Skeletal muscle cell (primary cell): ENCODE measurements around the gene RNF225.

Experiments used
- DNase-seq: peaks from one replicate; pipeline ENCODE4 v3.0.0-alpha.2; 2010; ENCODE audit warnings: low read depth
- H3K4me3 ChIP-seq: 2 replicates; pipeline ENCODE4 v1.5.1; 2011; ENCODE audit warnings: low read depth, mild to moderate bottlenecking, control low read depth, low read length, moderate library complexity

Gene RNF225

DNA sequence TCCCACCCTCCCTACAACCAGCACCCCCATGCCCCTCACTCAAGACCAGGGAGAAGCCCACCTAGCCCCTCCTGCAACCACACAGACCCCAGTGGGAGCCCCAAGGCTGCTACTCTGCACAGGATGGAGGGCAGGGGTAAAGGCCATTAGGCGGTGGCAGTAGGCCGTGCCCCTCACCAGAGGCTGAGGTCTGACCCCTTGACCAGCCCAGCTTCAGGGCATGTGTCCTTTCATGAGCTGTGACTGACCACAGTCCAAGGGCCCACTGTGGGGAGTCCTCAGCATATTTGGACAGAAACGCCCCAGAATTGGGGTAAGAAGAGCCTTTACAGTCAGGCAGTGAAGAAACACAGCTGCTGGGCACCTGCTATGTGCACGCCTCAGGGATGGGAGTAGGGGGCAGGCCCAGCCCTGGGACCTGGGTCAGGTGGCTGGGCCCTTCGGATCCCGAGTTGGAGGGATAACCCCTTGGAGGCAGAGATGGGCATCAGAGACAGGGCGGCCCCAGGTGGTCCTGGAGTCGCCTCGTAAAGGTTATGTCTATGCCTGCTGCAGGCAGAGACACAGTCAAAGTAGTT lies 10.1 kb upstream of the RNF225 start:
- DNase-seq: no peak
- peak overlapping the region; percentile 58 for H3K4me3 ChIP-seq

- DNase-seq: no peak
These were observed 9.4 kb upstream of the RNF225 start for GRCh38 chr19:58385891-58386575.

GRCh38 chr19:58386576-58387337 lies 8.7 kb upstream of the RNF225 start, which contains the start of gene RPS5:
RPS5 (plus strand) TSS chr19:58387269; CDS start chr19:58388138, 869 bp downstream.
- H3K4me3 ChIP-seq: peak within 1 kb of the TSS; percentile 58
- DNase-seq: peak; percentile 96

More at GRCh38 chr19:58385891-58386575, 9.4 kb upstream of the RNF225 start:
- H3K4me3 ChIP-seq: peak overlapping the region; percentile 58

DNA sequence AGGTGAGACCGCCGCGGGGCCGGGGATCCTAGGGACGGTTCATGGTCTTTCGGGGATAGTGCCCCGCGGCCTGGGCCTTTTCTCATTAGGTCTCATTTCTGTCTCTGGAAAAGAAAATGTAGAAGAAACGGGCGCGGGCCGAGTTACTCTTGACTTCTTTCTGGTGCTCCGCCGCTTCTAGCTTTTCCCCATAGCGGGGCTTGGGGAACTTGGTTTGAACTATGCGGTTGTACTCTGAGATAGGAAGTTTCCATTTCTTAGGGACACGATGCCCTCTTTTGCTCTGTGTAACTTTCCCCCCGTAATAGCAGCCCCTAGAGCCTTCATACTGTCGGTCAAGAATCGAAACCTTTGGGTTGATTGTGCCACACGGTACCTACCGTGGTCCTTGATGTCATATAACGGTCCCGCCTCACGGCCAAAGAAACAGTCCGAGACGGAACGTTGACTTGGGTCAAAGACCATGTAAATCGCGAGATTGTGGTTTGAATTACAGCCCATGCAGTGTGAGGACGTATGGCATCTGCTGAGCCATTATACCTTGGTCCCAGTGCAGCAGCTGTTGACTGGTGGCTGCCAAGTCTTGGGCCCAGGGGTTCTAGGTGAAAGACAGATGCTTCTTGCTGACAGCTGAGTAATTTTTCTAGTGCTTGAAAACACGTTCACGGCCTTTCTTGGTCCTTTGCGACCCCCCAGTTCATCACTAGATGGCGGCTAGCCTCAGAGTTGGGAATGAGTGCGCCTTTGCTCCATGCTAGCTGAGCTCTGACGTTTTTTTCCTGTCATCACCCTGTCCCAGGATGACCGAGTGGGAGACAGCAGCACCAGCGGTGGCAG lies 7.9 kb upstream of the RNF225 start:
- H3K4me3 ChIP-seq: peak overlapping the region; percentile 58
- no peak for DNase-seq

- H3K4me3 ChIP-seq: peak overlapping the region; percentile 58
- DNase-seq: no peak
These were observed 7.3 kb upstream of the RNF225 start for GRCh38 chr19:58388175-58388526.

DNA sequence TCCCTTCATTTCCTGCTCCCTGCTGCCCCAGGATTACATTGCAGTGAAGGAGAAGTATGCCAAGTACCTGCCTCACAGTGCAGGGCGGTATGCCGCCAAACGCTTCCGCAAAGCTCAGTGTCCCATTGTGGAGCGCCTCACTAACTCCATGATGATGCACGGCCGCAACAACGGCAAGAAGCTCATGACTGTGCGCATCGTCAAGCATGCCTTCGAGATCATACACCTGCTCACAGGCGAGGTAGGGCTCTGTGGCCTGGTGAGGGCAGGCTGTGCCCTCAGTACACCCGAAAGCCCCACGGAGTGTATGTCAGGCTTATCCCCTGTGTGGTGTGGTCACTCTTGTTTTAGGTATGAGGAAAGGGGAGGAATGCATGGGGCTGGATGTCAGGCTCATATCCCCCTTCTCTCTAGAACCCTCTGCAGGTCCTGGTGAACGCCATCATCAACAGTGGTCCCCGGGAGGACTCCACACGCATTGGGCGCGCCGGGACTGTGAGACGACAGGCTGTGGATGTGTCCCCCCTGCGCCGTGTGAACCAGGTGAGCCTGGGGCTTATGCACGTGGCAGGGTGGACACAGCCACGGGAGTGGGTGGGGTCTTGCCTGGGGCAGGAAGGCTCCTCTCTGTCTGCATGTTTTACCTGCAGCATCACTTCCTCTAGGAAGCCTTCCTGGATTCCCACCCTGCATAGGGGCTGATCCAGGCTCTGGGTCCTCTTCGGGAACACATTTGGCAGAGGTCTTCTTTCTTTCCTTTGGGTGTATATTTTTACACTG lies 2.3 kb upstream of the RNF225 start:
- H3K4me3 ChIP-seq: no peak overlapping the region
- no peak for DNase-seq

DNA sequence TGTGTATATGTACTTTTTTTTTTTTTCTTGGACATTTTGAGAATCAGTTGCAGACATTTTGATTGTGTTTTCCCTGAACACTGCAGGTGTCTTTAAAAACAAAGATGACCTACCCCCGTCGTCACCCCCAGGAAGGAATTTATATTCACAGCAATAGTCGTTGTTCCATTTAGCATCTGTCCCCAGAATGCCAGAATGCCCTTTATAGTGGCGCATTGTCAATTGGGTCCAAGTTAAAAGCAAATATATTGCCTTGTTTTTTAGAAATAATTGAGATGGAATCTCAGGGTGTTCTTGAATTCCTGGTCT lies 1.8 kb upstream of the RNF225 start:
- no peak overlapping the region for H3K4me3 ChIP-seq
- no peak for DNase-seq

GRCh38 chr19:58394821-58395219 lies 636 bp upstream of the RNF225 start:
- DNase-seq: no peak
- no peak overlapping the region for H3K4me3 ChIP-seq

DNA sequence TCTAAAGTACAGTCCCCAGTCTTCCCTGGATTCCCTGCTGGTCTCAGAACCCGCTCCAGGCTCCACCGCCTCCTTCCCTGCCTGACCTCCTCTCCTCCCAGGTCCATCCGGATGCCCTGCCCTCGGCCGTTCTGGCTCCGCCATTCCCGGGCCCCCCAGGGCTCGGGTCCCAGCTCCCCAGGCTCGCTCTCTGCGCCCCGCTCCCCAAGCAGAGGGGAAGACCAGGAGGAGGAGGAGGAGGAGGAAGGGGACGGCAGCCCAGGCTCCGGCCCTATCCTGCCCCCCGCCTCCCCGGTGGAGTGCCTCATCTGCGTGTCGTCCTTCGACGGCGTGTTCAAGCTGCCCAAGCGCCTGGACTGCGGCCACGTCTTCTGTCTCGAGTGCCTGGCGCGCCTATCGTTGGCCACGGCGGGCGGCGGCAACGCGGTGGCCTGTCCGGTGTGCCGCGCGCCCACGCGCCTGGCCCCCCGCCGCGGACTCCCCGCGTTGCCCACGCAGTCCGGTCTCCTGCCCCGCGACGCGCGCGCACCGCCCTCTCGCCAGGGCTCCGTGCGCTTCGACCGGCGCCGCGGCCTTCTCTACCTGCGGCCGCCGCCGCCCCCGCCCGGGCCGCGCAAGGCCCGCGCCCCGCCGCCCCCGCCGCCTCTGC lies 647 bp downstream of the RNF225 start:
- peak overlapping the region; percentile 11 for H3K4me3 ChIP-seq
- no peak for DNase-seq

- H3K4me3 ChIP-seq: no peak overlapping the region
- DNase-seq: no peak
These were observed 1.5 kb downstream of the RNF225 start for GRCh38 chr19:58396691-58397532.

GRCh38 chr19:58397533-58398037 lies 2.1 kb downstream of the RNF225 start:
- DNase-seq: no peak
- H3K4me3 ChIP-seq: no peak overlapping the region

DNA sequence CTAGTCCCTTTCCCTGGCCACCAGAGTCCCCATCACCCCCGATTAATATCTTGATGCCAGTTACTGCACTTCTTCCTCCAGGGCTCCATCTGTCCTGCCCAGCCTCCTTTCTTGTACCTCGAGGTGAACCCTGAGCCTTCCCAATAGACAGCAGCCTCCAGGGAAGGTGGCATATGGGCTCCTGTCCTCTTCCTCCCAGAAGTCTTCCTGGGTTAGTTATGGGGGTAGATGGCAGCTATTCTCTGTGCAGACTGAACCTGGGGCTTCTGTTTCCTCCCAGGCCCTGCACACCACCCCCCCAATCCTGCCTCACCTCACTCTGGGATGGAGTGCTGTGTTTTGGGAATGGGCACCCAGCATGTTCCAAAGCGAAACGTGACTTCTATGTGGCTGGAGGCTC lies 2.6 kb downstream of the RNF225 start:
- no peak overlapping the region for H3K4me3 ChIP-seq
- no peak for DNase-seq

DNA sequence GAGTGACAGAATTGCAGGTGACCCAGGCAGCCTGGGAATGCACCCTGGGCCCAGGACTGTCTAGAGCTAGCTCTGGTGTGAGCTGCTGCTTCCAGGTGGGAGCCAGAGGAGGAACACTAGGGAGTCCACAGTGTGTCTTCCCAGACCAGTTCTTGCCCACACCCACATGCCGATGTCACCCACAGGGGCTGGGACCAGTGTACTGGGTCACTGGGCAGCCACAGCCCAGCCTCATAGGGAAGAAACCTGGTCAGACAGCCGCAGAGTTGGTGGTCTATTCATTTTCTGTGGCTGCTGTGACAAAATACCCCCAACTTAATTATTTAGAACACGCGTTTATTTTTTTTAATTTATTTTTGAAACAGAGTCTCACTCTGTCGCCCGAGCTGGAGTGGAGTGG lies 3.1 kb downstream of the RNF225 start:
- DNase-seq: no peak
- H3K4me3 ChIP-seq: no peak overlapping the region

DNA sequence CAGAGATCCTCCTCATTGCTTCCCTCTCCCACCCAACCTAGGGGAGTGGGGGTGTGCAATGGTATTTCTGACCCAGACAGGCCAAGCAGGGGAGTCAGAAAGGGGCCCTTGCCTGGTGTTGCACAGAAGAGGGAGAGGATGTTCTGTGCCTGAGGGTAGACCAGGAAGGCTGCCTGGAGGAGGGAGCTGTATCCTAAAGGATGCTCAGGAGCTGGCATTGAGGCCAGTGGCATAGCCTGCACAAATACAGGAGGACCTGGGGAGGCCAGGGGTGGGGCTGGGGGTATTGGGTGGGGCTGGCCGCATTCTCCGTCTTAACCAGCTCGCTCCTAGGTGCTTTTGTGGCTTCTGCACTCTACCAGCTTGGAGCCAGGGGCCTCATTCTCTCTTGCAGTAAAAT lies 4.4 kb downstream of the RNF225 start:
- no peak overlapping the region for H3K4me3 ChIP-seq

DNA sequence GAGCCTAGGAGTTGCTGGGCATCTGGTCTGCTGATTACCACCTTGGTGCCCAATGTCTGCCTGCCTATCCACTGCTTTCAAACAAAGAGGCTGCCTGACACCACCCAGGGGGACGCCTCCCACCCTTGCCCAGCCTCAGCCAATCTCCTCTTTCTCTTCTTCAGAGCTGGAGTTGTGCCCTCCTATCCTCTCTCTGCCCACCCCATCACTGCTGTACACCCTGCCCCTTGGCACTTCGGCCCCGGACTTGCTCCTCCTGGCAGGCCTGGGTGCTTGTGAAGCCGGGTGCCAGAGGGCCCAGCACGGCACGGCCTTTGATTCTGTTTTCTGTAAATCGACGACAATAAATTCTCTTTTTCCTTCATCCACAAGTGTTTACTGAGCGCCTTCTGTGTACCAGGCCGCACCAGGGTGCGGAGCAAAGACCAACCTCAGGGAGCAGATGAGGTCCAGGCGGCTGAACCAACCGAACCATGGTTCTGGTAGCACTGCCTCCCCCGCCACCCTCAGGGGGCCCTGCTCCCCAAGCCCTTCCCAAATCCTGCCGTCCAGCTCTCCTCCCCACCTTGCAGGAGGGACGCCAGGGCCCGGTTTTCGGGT lies 5.0 kb downstream of the RNF225 start:
- peak overlapping the region; percentile 74 for H3K4me3 ChIP-seq
- DNase-seq: no peak

More for the DNA sequence above, 4.4 kb downstream of the RNF225 start:
- DNase-seq: no peak

GRCh38 chr19:58400916-58401839 lies 5.7 kb downstream of the RNF225 start:
- peak; percentile 97 for DNase-seq
- H3K4me3 ChIP-seq: peak overlapping the region; percentile 74
